HepG2 (cell line): ENCODE results near the gene CCDC85C. TPM values are rescaled to one million over a fixed set of nuclear protein-coding genes. Genes with fewer than 3 reads are reported as not detected.
A peak's percentile ranks its signal among the peaks of the same experiment; 100 is the strongest.

Experiments
- ATAC-seq: fragments of 200-7000 bp; cut with Tn5 transposase; 3 replicates; pipeline ENCODE4 v1.9.1; 2020; ENCODE audit warnings: mild to moderate bottlenecking, moderate library complexity
- BruUV-seq: library from RNA; stranded (reverse); fragments of 400-500 nt; replicated peaks from 2 replicates; lab custom pipeline; 2021; lab: Mats Ljungman, UMichigan
- CTCF ChIA-PET: fragments of 300-600 bp; formaldehyde crosslinking; extraction: SDS; loops from one replicate; lab custom pipeline; 2021; ENCODE audit warnings: low total read pairs, inconsistent platforms, low intra/inter-chr PET ratio; lab: Yijun Ruan, JAX
- POLR2A ChIA-PET: fragments of 350-600 bp; sonication (Branson Sonifier 250); formaldehyde crosslinking; loops from one replicate; lab custom pipeline; 2020; ENCODE audit warnings: antibody characterized with exemption, inconsistent platforms; lab: Yijun Ruan, JAX
- DNase-seq: peaks from one replicate; pipeline ENCODE4 v3.0.0-alpha.2; 2015; ENCODE audit warnings: low spot score
- FAIRE-seq: peaks from 3 replicates; lab custom pipeline; 2011; peaks lifted over from hg19 to GRCh38; lab: Jason Lieb, UNC
- H2AFZ ChIP-seq: one replicate; pipeline ENCODE4 v1.6.1; 2011; ENCODE audit warnings: low read length, inconsistent platforms
- H3K27ac ChIP-seq: fragments of 300-600 bp; 3 replicates; pipeline ENCODE4 v1.8.0; 2011; ENCODE audit warnings: mixed run types, mild to moderate bottlenecking, mixed read lengths, low read length, inconsistent platforms; ENCODE audit not compliant: insufficient read depth; ENCODE audit errors: extremely low read length
- H3K27me3 ChIP-seq, 2 experiments: fragments of 200-600 bp in 1 of 2; 2 replicates in 1 of 2; 3 replicates in 1 of 2; pipeline versions ENCODE4 v1.6.0 to v1.8.0; 2011; ENCODE audit warnings: low read length in 2 of 2, mild to moderate bottlenecking in 2 of 2, moderate library complexity in 2 of 2, inconsistent platforms in 1 of 2; ENCODE audit not compliant: insufficient read depth in 2 of 2, control insufficient read depth in 1 of 2
- H3K36me3 ChIP-seq, 2 experiments: fragments of 200-600 bp in 1 of 2; replicated peaks in 1 of 2; 2 replicates in 1 of 2; 3 replicates in 1 of 2; pipeline versions ENCODE4 v1.5.1 to v1.8.0; 2011; ENCODE audit warnings: low read length in 2 of 2, inconsistent platforms in 1 of 2; ENCODE audit not compliant: insufficient read depth in 2 of 2, control insufficient read depth in 1 of 2
- H3K4me1 ChIP-seq: 2 replicates; pipeline ENCODE4 v1.5.1; 2012; ENCODE audit warnings: low read length, inconsistent platforms; ENCODE audit not compliant: insufficient read depth
- H3K4me2 ChIP-seq: 2 replicates; pipeline ENCODE4 v1.6.0; 2011; ENCODE audit warnings: low read depth, low read length, inconsistent platforms
- H3K4me3 ChIP-seq, 3 experiments: fragments of 200-600 bp in 1 of 3; sonication (generic), shearing (Covaris generic) in 1 of 3; replicated peaks in 1 of 3; 2 replicates each; pipeline ENCODE4 v1.5.1; 2011 to 2016; ENCODE audit warnings: low read length in 3 of 3, inconsistent platforms in 2 of 3, low read depth in 2 of 3, mild to moderate bottlenecking in 2 of 3, control low read depth in 1 of 3, mixed read lengths in 1 of 3; ENCODE audit not compliant: insufficient read depth in 1 of 3
- H3K79me2 ChIP-seq: one replicate; pipeline ENCODE4 v1.6.1; 2011; ENCODE audit warnings: low read length, inconsistent platforms; ENCODE audit not compliant: insufficient read depth
- H3K9ac ChIP-seq: 2 replicates; pipeline ENCODE4 v1.6.0; 2011; ENCODE audit warnings: mild to moderate bottlenecking, low read depth, low read length, inconsistent platforms; ENCODE audit not compliant: insufficient read depth
- H3K9me3 ChIP-seq: 2 replicates; pipeline ENCODE4 v1.5.1; 2012; ENCODE audit warnings: mild to moderate bottlenecking, low read length
- H4K20me1 ChIP-seq: 2 replicates; pipeline ENCODE4 v1.6.0; 2011; ENCODE audit warnings: inconsistent platforms, mild to moderate bottlenecking, low read length, moderate library complexity; ENCODE audit not compliant: insufficient read depth
- AGO2 ChIP-seq: fragments of 200-400 bp; formaldehyde crosslinking; optimal IDR thresholded peaks from 2 replicates; pipeline ENCODE3; 2017; ENCODE audit warnings: mild to moderate bottlenecking, low read depth, low read length, moderate library complexity
- HMGA1 ChIP-seq: sonication (generic); formaldehyde crosslinking; conservative IDR thresholded peaks from 2 replicates; pipeline ENCODE4 v1.4.0; 2020; ENCODE audit warnings: missing genetic modification reagents
- RBM22 ChIP-seq: fragments of 200-400 bp; formaldehyde crosslinking; optimal IDR thresholded peaks from 2 replicates; pipeline ENCODE3; 2017; ENCODE audit warnings: mild to moderate bottlenecking, low read length, moderate library complexity
- ZNF598 ChIP-seq: sonication (generic); formaldehyde crosslinking; IDR thresholded peaks from 2 replicates; pipeline ENCODE4 v1.5.1; 2020; ENCODE audit warnings: mild to moderate bottlenecking, missing genetic modification reagents, borderline replicate concordance
- WGBS: methylation state at CpG from one replicate; pipeline ENCODE4 v1.1.6; 2017; ENCODE audit warnings: low lambda C conversion rate; 5-methylcytosine and 5-hydroxymethylcytosine counted together
- in situ Hi-C: cut with HindIII; loops from 2 replicates; pipeline ENCODE4 v1.10.0; 2017; ENCODE audit warnings: low pct_unique_long_range_greater_than_20kb; ENCODE audit not compliant: extremely low pct_ligation_motif_present
- intact Hi-C: fragments of 100-400 bp; cut with micrococcal nuclease; formaldehyde crosslinking; loops from one replicate; pipeline ENCODE4 v1.10.0; 2022; ENCODE audit not compliant: unreplicated experiment
- polyA plus RNA-seq, 8 experiments: library from polyadenylated mRNA; depleted of rRNA in 3 of 8; stranded (reverse) in 7 of 8; unstranded in 1 of 8; fragments of >200 nt; fragmentation: Illumina TruSeq in 4 of 8; extraction: Trizol in 4 of 8; gene quantifications; 2 replicates each; pipeline versions ENCODE4 v1.2.1 to v1.2.3, GENCODE V29; 2011 to 2016; ENCODE audit warnings: low read depth in 4 of 8, missing spikeins in 1 of 8, mixed read lengths in 1 of 8; ENCODE audit not compliant: insufficient read depth in 1 of 8
- total RNA-seq, 5 experiments: library from RNA; depleted of rRNA; stranded (reverse); fragments of >200 nt; fragmentation: Illumina TruSeq; extraction: Trizol; gene quantifications; 2 replicates each; pipeline ENCODE4 v1.2.3, GENCODE V29; 2016; ENCODE audit warnings: low read depth in 1 of 5

Gene CCDC85C
- total and polyA plus RNA-seq, 2 of the 13 experiments (the other 11 are each of a cell fraction or from before 2014, with no cell fraction given), result 18.8 to 43.8 TPM

DNA sequence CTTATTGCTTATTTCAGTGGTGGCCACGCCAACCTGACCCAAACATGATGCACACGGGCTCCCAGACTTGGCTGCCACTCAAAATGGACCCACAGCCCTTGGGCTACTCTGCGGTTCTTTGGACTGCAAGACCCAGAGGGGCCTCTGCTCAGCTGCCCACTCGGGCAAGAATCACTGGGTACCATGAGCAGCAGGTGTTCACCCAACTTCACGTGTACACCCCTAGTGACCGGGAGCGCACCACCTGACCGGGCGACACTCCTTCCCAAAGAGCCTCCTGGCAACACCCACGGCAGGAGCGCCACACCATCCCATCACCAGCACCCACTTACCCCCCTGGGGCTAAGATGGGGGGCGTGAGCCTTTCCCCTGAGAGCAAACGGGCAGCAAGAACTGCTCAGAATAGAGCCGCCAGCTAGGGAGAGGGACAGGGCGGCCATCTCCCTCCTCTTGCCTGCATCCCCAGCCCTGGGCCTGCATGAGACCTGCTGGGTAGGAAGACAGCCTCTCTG, 90.8 kb downstream of the CCDC85C start:
- no peak overlapping the region for H3K9ac ChIP-seq
- POLR2A ChIA-PET, result no interaction called here
- H3K36me3 ChIP-seq, result peaks cover 28 to 58% of the 10 kb centered on the region in 2 experiments; a peak in 4 of 5 replicates
- BruUV-seq, result no TSS peak
- H3K4me1 ChIP-seq, result no peaks in the 10 kb centered on the region
- WGBS, result 97% methylated on average over 11 of the region's 15 CpGs
- no peak overlapping the region for H3K4me2 ChIP-seq
- no peak for FAIRE-seq
- CTCF ChIA-PET, result no interaction called here
- intact Hi-C loops, result no loop called here
- no peaks in the 10 kb centered on the region for H3K27me3 ChIP-seq
- ATAC-seq, result no peak
- H2AFZ ChIP-seq, result no peak overlapping the region
- no peaks in the 10 kb centered on the region for H3K79me2 ChIP-seq
- H3K27ac ChIP-seq, result no peak overlapping the region
- TF ChIP-seq HMGA1 (CRISPR knock-in tag), result no peak
- TF ChIP-seq AGO2, result peak; percentile 74
- no peaks in the 10 kb centered on the region for H3K9me3 ChIP-seq
- in situ Hi-C loops, result no loop called here
- no peak for DNase-seq
- no peak overlapping the region for H3K4me3 ChIP-seq
- peaks cover 19% of the 10 kb centered on the region; the same call in 1 of the 2 replicates for H4K20me1 ChIP-seq

DNA sequence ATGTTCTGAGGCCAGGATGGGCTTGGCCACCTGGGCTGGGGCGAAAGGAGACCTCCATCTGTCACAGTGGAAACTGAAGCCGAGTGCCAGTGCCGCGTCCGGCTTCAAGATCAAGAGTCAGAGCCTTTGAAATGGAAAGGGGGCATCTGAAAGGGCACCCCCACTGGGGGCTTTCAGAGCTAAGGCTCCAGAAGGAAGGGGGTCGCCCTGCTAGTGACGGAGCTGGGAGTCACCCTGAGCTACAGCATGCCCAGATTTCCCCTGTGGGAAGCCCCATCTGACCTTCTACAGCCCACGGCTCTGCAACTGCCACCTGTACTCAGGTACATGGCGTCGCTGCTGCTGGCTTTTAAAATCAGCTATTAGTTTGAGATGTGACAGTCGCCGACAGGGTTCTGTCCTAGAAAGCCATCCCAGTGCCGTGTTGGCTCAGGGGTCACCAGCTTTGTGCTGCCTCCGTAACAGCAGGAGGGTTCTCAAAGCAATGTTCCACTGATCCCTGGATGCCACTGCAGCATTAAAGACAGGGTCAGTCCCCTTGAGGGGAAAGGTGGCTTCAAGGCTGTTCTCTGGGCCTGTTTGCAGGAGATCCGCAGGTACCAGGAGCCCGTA, 91.3 kb downstream of the CCDC85C start:
- intact Hi-C loops (no loop called here), in situ Hi-C loops (no loop called here)
- Histone ChIP-seq H3K9ac (no peak overlapping the region), H2AFZ (no peak overlapping the region), H3K4me3 (no peak overlapping the region), H3K9me3 (no peaks in the 10 kb centered on the region), H3K4me2 (no peak overlapping the region), H3K27ac (no peak overlapping the region), H3K79me2 (no peaks in the 10 kb centered on the region), H3K4me1 (no peaks in the 10 kb centered on the region), H4K20me1 (peaks cover 16% of the 10 kb centered on the region; the same call in 1 of the 2 replicates), H3K27me3 (no peaks in the 10 kb centered on the region), H3K36me3 (peaks cover 32 to 64% of the 10 kb centered on the region in 2 experiments; a peak in 4 of 5 replicates)
- BruUV-seq, result no TSS peak
- CTCF ChIA-PET, result no interaction called here
- WGBS, result 93% methylated on average over 10 of the region's 16 CpGs
- FAIRE-seq, result no peak
- POLR2A ChIA-PET, result no interaction called here
- DNase-seq, result no peak
- ATAC-seq, result no peak
- no peak for TF ChIP-seq ZNF598 (CRISPR knock-in tag)
- TF ChIP-seq RBM22, result peak; percentile 42
